NCI-H2029 treated with DMSO at 0.1 percent for 48 hours (cell line): ENCODE results near the gene BCAT1.

Experiments
- DNase-seq: peaks from one replicate; lab custom pipeline; 2025; lab: John Stamatoyannopoulos, UW

BCAT1 gene, protein sequence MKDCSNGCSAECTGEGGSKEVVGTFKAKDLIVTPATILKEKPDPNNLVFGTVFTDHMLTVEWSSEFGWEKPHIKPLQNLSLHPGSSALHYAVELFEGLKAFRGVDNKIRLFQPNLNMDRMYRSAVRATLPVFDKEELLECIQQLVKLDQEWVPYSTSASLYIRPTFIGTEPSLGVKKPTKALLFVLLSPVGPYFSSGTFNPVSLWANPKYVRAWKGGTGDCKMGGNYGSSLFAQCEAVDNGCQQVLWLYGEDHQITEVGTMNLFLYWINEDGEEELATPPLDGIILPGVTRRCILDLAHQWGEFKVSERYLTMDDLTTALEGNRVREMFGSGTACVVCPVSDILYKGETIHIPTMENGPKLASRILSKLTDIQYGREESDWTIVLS

DNA sequence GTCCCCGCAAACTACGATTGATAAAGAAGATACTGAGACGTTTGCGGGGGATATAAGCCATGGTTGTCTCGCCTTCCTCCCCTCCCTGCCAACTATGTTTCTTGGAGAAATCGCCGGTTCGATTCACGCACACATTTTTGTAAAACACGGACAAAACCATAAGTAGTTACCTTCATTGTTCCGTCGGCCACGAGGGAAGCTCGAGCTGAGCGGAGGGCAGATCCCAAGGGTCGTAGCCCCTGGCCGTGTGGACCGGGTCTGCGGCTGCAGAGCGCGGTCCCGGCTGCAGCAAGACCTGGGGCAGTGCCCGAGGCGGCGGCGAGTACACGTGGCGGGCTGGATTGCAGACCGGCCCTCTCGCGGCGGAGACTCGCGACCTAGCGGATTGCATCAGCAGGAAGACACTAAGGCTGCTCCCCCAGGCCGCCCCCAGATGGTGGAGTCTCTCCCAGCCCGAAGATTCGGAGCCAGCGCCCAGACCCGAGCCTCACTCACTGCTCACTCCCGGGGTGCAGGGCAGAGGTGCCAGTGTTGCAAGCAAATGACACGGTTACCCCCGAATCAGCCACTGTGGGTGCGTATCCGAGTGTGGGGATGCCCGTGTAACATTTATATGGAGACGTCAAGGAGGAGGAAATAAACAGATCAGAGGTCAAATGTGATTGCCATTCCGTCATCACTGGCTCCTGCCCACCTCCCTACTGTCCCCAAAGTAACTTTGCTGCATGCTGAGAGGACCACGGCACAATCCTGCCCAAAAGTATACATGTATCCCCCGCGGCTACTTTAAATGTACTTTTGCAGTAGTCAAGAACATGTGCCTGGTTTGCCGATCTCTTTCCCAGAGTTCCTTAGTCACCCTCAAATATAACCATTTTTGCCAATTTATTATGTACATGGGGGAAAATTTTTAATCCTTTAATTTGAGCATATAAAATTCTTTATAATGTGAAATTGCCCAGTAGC is at the start of gene BCAT1:
TSS of gene BCAT1 (minus strand) at position 345 of the 966 bp plus-strand sequence. CDS start at position 176, 169 bp downstream.
- peak; percentile 2 for DNase-seq

DNA sequence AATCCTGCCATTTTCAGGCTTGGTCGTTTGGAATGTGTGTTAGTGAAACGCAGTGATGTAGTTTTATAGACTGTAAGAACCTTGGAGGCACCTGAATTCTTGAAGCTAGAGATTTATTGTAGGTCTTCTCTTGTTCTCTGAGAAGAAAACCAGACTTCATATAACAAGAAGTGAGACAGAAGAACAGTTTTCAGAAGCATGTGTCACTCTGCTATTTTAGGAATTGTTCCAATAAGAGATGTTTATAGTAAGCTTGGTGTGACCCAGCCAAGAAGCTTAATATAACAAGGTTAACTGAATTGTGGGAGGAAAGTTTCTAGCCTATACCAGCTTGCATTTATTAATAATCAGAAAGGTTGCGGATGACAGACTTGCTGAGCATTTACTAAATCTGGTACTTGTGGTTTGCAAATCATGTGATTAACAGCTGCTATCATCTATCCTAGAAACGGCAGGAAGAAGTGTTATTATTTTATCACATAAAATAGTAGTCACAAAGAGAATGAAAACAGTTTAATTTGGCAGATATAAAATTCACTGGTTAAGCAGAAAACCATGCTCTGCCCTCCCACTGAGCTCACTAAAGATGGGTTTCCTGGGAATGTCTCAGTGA is 49.2 kb upstream of the BCAT1 start:
- DNase-seq = no peak

DNA sequence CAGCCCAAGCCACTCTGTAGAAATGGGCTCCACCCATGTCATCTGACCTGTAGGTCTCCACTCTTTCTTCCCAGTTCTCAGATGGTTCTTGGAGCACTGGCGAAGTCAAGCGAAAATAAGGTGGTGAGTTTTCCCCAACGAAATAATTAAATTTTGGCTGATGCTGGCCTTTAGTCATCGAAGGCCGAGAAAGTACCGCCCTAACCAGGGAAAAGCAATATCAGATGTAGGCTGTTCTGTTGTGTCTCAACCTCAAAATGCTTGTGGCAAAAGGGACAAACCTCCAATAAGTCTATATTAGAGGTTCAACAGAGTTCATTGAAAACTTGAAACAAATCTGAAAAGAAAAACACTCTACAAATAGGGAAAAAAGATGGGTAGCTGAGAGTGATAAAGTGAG is 48.6 kb upstream of the BCAT1 start:
- DNase-seq = no peak

DNA sequence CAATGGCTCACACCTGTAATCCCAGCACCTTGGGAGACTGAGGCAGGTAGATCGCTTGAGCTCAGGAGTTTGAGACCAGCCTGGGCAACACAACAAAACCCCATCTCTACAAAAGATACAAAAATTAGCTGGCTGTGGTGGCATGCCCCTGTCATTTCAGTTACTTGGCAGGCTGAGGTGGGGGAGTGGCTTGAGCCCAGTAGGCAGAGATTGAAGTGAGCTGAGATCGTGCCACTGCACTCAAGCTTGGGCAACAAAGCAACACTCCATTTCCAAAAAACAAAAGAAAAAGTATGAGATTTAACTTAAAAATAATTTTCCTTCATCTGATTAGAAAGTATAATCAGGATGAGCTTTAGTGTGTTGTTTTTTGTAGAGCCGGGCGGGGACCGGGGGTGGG is 47.9 kb upstream of the BCAT1 start:
- no peak for DNase-seq

DNA sequence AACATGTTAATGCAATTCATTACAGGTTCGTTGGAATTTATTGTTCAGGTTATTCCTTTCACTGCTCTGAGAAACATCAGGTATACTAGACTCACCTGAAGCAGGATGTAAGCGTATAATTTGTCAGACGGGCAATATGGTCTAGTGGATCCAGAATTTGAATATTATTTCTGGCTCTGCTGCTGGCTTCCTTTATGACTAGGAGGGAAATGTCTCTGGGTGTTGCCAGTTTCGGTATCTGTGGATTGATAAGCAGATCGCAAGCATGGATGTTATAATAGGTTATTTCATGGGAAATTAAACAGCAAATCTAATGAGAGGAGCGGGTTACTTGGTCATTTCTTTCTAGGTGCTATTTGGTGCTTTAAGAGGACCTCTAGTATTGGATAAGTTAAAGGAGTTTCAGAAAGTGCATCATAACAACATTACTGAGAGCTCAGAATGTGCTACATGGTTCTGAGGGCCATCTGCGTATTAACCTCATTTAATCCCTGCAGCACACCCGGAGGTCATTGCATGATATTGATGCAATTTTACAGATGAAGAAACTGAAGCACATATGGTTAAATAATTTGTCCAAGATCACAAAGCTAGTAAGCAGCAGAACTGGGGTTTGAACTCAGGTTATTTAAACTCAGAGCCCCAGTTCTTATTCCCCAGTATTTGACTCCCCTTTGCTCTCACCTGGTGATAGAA is 47.3 kb upstream of the BCAT1 start:
- no peak for DNase-seq

DNA sequence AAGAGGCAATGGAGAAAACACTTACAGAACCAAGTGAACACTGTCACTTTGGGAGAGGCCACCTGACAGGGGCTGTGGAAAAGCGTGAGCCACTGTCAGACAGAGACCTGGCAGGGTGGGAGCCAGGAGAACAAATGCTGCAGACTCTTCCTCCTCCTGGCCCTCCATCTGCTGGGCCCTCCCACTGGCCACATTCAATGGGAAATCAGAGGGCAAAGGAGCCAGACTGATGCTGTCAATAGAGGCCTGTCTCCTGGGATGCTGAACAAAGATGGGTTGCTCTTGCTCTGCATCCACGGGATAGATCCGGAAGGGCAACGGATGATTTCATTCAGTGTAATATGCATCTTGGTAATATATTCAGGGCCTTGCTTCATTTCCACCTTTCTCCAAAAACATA is 44.9 kb upstream of the BCAT1 start:
- no peak for DNase-seq

DNA sequence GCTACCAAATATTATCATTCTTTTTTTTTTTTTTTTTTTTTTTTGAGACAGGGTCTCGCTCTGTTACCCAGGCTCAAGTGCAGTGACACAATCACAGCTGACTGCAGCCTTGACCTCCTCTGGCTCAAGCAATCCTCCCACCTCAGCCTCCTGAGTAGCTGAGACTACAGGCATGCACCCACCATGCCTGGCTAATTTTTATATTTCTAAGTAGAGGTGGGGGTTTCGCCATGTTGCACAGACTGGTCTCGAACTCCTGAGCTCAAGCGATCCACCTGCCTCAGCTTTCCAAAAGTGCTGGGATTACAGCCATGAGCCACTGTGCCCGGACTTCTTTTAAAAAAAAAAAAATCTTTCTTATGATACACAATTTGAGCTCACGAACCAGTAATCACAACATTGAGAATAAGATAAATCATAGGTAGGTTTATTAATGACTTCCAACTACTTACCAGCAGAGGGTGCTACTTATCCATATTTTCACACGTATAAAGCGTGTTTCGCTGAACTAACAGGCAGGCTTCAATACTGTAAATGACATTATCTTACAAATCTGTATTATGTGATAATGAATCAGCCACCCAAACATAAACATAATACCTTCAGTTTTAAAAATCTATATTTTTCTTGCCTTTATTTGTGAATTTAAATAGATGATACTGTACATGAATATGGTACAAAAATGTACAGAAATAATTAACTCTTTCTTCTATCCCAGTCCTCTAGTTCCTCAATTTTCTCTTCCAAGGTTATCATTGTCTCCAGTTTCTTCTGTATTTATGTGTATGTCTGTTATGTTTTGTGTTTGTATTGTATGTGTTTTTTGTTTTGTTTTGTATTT is 42.5 kb upstream of the BCAT1 start:
- DNase-seq = peak; percentile 65

DNA sequence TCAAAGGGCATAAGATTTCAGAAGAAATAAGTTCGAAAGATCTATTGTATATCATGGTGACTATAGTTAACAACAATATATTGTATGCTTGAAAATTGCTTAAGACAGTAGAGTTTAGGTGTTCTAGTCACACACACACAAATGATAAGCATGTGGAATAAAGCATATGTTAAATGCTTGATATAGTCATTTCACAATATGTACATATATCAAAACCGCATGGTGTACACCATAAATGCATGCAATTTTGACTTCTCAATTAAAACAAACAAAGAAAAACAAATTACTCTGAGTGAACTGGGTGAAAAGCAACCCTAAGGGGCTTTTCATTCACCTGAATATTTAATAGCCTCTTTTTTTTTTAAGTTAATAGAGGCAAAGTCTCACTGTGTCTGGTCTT is 40.3 kb upstream of the BCAT1 start:
- DNase-seq = no peak

DNA sequence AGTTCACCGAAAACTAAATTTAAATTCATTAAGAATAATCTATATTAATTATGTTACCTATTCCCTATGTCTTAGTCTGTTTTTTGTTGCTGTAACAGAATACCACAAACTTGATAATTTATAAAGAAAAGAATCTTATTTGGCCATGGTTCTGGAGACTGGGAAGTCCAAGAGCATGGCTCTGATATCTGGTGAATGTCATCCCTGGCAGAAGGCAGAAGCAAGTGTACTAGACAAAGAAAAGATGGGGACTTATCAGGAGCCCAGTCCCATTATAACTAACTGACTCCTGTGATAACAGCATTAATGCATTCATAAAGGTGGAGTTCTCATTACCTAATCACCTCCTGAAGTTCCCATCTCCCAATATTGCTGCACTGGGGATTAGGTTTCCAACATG is 33.3 kb upstream of the BCAT1 start:
- no peak for DNase-seq

DNA sequence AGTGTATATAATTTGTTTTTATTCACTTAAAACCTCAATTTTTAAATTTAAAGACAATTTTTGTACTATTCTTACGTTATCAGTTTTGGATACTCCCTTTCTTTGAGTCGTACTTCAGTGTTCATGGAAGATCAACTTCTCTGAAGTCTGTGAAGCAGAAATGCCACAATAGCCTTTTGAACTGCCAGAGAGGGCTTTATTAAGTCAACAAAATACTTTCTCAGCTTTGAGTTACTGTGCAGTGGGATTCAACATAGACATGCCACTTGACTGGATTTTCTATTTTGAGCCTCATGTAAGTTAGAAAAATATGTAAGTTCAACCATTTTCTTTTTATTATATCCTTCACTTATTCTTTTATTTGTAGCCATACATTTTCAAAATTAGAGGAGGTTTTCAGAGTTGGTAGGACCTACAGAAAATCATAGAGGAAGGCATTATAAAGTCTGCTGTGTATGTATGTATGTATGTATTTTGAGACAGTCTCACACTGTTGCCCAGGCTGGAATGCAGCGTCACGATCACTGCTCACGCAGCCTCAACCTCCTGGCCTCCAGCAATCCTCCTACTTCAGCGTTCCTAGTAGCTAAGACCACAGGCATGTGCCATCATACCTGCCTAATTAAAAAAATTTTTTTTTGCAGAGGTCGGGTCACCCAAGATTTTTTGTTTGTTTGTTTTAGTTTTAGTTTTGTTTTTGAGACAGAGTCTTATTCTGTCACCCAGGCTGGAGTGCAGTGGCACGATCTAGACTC is 31.3 kb upstream of the BCAT1 start:
- no peak for DNase-seq

DNA sequence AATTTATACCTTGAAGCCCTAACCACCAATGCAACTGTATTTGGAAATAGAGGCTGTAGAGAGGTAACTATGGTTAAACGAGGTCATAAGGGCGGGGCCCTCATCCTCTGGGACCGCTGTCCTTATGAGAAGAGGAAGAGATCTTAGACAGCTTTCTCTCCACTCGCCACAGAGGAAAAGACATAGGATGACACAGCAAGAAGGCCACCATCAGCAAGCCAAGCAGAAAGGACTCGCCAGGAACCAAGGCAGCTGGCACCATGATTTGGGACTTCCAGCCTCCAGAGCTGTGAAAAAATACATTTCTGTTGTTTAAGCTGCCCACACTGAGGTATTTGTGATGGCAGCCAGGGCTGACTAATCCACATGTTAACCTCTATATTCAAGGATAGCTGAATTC is 30.4 kb upstream of the BCAT1 start:
- no peak for DNase-seq

DNA sequence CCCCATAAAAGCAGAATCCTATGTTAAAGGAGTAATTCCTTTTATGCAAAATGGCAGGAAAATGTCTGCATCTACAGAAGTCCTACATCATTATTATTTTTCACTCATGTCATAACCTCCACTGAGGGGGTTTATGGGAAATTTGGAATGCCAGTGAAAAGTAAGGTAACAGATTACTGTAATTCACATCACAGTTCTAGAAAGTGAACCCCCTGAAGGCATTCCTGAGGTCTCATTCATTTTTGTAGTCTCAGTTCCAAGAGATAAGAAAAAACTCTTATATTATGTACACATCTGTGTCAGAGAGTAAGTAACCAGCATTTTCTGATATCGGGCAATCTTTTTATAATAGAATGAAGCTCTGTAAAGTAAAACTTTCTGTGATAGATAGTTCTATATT is 28.8 kb upstream of the BCAT1 start:
- DNase-seq = no peak

DNA sequence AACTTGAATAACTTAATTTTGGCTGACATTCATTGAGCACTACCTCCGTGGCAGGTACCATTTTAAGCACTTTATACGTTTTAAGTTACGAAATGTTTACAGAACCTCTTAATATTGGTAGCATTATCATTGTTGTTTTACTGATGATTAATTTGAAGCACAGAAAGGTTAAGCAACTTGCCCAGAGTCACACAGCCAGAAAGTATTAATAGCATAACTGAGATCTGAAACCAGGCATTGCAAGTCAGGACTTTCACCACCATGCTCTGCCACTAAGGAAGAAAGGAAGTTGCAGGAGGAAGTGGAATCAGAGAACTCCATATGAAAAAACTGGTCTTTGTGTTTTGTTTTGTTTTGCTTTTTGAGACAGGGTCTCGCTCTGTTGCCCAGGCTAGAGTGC is 28.2 kb upstream of the BCAT1 start:
- DNase-seq = no peak

DNA sequence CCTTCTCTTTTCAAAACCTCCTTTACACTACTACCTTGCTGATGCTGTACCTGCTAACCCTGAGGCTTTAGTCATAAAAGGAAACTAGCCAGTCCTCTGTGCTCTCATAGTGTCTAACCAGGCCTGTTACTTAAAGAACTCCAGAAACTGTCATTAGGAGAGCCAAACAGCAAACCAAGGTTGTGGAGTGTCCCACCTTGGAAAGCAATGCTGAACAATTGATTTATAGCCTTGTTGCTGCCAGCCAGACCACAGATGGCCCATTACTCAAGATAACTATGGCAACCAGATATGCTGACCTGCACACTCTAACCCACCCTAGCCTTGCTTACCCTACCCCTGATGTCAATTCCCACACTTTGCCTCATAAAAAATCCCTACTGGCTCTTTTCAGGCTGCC is 26.5 kb upstream of the BCAT1 start:
- DNase-seq = no peak

DNA sequence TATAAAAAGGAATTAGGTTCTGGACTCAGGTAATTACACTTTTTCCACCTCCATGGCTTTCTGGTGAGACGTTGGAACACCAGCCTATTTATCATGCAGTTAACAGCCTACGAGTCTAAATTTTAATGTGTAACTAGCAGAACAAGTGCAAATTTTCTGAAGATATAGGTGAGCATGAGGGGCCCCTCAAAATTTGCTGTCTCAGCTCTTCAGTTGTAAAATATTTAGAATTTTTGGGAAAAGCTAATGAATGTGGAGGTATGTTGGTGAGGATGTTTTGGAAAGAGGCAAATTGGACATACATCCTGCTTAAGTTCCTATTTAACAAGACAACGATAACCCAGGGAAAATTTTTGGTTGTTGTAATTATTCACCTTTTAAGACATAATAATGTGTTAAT is 25.3 kb upstream of the BCAT1 start:
- DNase-seq = no peak

DNA sequence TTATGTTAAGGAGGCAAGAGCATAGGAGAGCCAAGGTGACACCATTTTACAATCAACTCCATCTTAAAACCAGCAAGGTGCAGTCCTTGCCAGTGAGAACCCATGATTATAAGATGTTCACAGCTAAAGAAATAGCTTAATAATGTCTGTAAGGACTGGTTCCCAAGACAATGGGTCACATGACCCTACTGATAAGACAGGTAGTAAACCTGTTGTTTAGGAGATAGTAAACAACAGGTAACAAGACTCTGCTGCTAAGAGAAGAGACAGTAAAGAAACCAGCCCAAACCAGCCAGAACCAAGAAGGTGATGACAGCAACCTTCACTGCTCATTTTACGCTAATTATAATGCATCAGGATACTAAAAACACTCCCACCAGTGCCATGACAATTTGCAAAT is 23.2 kb upstream of the BCAT1 start:
- DNase-seq = no peak

DNA sequence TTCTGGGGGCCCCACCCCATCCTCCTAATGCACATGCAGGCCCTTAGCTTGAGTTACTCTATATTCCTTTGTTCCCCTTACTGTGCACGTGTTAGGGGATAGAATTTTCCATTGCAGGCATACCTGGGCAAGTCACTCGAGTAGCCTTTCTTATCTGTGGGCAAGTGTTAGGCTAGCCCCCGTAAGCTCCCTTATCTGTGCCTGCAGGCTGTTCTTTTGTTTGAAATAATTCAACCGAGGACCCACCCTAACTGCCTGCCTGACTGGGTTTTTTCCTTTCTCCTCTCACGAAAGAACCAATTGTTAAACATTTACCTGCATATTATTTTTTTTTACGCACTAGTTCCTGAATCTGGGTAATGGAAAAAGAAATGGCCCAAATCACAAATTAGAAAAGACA is 21.3 kb upstream of the BCAT1 start:
- DNase-seq = no peak

DNA sequence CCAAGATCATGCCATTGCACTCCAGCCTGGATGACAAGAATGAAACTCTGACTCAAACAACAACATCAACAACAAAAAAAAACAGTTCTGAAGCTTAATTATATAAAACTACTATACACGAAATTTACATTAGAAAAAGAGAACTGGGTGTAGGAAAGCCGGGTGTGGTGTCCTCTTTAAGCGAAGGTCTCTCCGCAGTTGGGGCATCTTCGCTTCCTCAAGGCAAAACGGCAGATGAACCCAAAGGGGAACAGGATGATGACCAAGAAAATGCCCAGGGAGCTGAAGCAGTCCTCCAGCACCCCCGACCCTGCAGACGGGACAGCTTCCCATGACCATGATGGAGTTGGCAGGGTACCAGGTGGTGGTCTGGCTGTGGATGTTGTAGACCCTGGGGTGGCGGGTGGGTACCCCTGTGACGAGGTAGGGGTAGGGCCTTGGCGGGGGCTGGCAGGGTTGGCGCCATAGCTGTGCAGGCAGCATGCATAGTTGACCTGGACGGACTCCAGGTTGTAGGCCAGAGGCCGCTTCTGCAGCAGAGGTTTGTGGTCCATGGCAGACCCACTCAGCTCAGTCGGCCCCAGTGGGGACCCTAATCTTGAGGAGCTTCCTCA is 18.2 kb upstream of the BCAT1 start:
- no peak for DNase-seq

DNA sequence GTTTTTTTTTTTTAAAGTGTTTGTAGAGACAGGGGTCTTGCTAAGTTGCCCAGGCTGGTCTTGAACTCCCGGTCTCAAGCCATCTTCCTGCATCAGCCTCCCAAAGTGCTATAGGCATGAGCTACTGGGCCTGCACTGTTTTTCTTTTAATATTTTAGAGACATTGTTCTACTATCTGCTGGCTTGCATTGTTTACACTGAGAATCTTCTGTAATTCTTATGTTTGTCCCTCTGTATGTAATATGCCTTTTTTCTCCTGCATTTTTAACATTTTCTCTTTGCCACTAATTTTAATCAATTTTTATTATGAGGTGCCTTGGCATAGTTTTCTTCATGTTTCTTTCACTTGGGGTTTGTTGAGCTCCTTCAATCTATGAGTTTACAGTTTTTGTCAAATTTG is 15.4 kb upstream of the BCAT1 start:
- no peak for DNase-seq
